Measurements from ENCODE around the gene DLGAP1. TPM values are rescaled to one million over a fixed set of nuclear protein-coding genes. Genes with fewer than 3 reads are reported as not detected.

Gene DLGAP1
- total and polyA plus RNA-seq, 2 of the 13 experiments (the other 11 are each of a cell fraction or from before 2014, with no cell fraction given): 0.01 TPM; not detected in 1

DNA sequence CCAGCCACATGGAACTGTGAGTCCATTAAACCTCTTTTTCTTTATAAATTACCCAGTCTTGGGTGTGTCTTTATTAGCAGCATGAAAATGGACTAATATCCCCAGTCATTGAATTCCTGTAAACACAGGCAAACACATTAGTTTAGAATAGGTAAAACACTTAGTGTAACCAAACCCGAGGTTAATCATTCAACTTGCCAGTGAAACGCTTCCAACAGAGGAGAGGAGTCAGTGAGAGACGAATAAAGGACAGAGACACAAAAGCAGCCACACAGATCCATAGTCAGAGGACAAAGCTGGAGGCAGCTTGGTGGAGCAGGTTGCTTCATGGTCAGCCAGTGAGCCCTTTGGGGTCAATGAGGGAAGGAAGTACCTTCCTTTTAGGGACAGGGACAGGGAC, 657.1 kb downstream of the DLGAP1 start:
- BruUV-seq (replicated peaks): no TSS peak

DNA sequence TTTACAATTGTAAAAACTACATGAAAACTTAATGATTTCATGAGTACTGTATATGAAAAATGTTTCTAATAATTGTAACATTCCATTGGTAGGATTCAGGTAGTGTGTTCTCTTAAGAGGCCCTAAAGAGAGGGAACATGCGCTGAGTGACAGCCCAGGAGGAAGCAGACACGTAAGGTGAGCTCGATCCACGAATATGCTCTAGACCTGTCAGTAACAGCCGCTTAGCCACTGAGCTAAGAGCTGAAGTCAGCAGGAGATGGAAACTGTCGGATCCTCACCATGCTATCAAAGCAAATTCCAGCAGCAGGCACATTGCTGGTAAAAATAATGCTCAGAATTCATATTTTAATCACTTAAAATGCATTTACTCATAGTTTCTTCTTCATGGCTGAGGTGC, 658.7 kb downstream of the DLGAP1 start:
- no peaks in the 10 kb centered on the region for H3K36me3 ChIP-seq (replicated peaks in 1 of 2; ENCODE audit: control insufficient read depth in 1 of 2, insufficient read depth in 2 of 2, low read length in 2 of 2)
- no TSS peak for BruUV-seq (replicated peaks)
- DNase-seq (ENCODE audit: low spot score) (no peak), ATAC-seq (no peak), FAIRE-seq (no peak)
- H3K9ac ChIP-seq (ENCODE audit: insufficient read depth, low read depth, low read length): no peak overlapping the region
- CTCF ChIA-PET (ENCODE audit: low intra/inter-chr PET ratio, low total read pairs): no interaction called here
- no peaks in the 10 kb centered on the region for H3K4me1 ChIP-seq (ENCODE audit: insufficient read depth, low read length)
- intact Hi-C loops (cut with micrococcal nuclease; ENCODE audit: unreplicated experiment) (no loop called here), in situ Hi-C loops (cut with HindIII; ENCODE audit: extremely low pct_ligation_motif_present, low pct_unique_long_range_greater_than_20kb) (no loop called here)
- H3K79me2 ChIP-seq (ENCODE audit: insufficient read depth, low read length): no peaks in the 10 kb centered on the region
- 24% methylated on average over 5 of the region's 6 CpGs for whole genome bisulfite sequencing (ENCODE audit: low lambda C conversion rate)
- H3K27ac ChIP-seq (ENCODE audit: extremely low read length, insufficient read depth, low read length): no peak overlapping the region
- H3K4me3 ChIP-seq (replicated peaks in 1 of 3; ENCODE audit: insufficient read depth in 1 of 3, low read depth in 2 of 3, low read length in 3 of 3): no peak overlapping the region
- POLR2A ChIA-PET: no interaction called here
- no peaks in the 10 kb centered on the region for H3K9me3 ChIP-seq (ENCODE audit: low read length)
- H3K27me3 ChIP-seq (ENCODE audit: control insufficient read depth in 1 of 2, insufficient read depth in 2 of 2, low read length in 2 of 2): no peaks in the 10 kb centered on the region; a peak in 1 of 5 replicates
- no peak overlapping the region for H2AFZ ChIP-seq (ENCODE audit: low read length)
- H3K4me2 ChIP-seq (ENCODE audit: low read depth, low read length): no peak overlapping the region
- no peaks in the 10 kb centered on the region for H4K20me1 ChIP-seq (ENCODE audit: insufficient read depth, low read length)
- TF ChIP-seq NAIF1 (CRISPR knock-in tag; IDR thresholded peaks at IDR 0.05; ENCODE audit: borderline replicate concordance): no peak
- no peak for TF ChIP-seq MAF1 (CRISPR knock-in tag; IDR thresholded peaks at IDR 0.05; ENCODE audit: borderline replicate concordance)
- TF ChIP-seq ARID2 (CRISPR knock-in tag; IDR thresholded peaks at IDR 0.05; ENCODE audit: borderline replicate concordance): no peak
- no peak for TF ChIP-seq ZNF382 (CRISPR knock-in tag; IDR thresholded peaks at IDR 0.05; ENCODE audit: borderline replicate concordance)
- TF ChIP-seq JARID2 (CRISPR knock-in tag; IDR thresholded peaks at IDR 0.05; ENCODE audit: insufficient replicate concordance): no peak
- no peak for TF ChIP-seq ZNF589 (CRISPR knock-in tag; conservative IDR thresholded peaks at IDR 0.05)
- no peak for TF ChIP-seq RERE (CRISPR knock-in tag; IDR thresholded peaks at IDR 0.05; ENCODE audit: low read depth)
- no peak for TF ChIP-seq ZMAT3 (CRISPR knock-in tag; conservative IDR thresholded peaks at IDR 0.05)
- no peak for TF ChIP-seq NRL (CRISPR knock-in tag; IDR thresholded peaks at IDR 0.05; ENCODE audit: borderline replicate concordance)

More for the DNA sequence above, 657.1 kb downstream of the DLGAP1 start:
- H4K20me1 ChIP-seq (ENCODE audit: insufficient read depth, low read length): no peaks in the 10 kb centered on the region
- no peak overlapping the region for H3K9ac ChIP-seq (ENCODE audit: insufficient read depth, low read depth, low read length)
- no peak; the same call in 2 of the 3 replicates for ATAC-seq
- H3K4me3 ChIP-seq (replicated peaks in 1 of 3; ENCODE audit: insufficient read depth in 1 of 3, low read depth in 2 of 3, low read length in 3 of 3): no peak overlapping the region
- intact Hi-C loops (cut with micrococcal nuclease; ENCODE audit: unreplicated experiment): no loop called here
- H3K27me3 ChIP-seq (ENCODE audit: control insufficient read depth in 1 of 2, insufficient read depth in 2 of 2, low read length in 2 of 2): peaks cover 0 to 5% of the 10 kb centered on the region in 2 experiments; a peak in 2 of 5 replicates
- H3K4me2 ChIP-seq (ENCODE audit: low read depth, low read length): no peak overlapping the region
- ChIA-PET CTCF (ENCODE audit: low intra/inter-chr PET ratio, low total read pairs) (no interaction called here), POLR2A (no interaction called here)
- no peaks in the 10 kb centered on the region for H3K9me3 ChIP-seq (ENCODE audit: low read length)
- no peaks in the 10 kb centered on the region for H3K36me3 ChIP-seq (replicated peaks in 1 of 2; ENCODE audit: control insufficient read depth in 1 of 2, insufficient read depth in 2 of 2, low read length in 2 of 2)
- no peak for FAIRE-seq
- no peaks in the 10 kb centered on the region for H3K4me1 ChIP-seq (ENCODE audit: insufficient read depth, low read length)
- no peaks in the 10 kb centered on the region for H3K79me2 ChIP-seq (ENCODE audit: insufficient read depth, low read length)
- DNase-seq (ENCODE audit: low spot score): no peak
- no peak overlapping the region for H2AFZ ChIP-seq (ENCODE audit: low read length)
- H3K27ac ChIP-seq (ENCODE audit: extremely low read length, insufficient read depth, low read length): no peak overlapping the region
- no peak for TF ChIP-seq ZBTB34 (CRISPR knock-in tag; IDR thresholded peaks at IDR 0.05)
- 0% methylated on average over 3 of the region's 3 CpGs for WGBS (ENCODE audit: low lambda C conversion rate)
- in situ Hi-C loops (cut with HindIII; ENCODE audit: extremely low pct_ligation_motif_present, low pct_unique_long_range_greater_than_20kb): no loop called here

Measured in HepG2 (cell line).